Ascending aorta (tissue), 2 donors: ENCODE data around the gene SMAD9. TPM values are rescaled to one million over a fixed set of nuclear protein-coding genes. Genes with fewer than 3 reads are reported as not detected.

Experiments used
- DNase-seq, 2 donors: peaks; one replicate each; pipeline ENCODE4 v3.0.0-alpha.2; 2019; ENCODE audit warnings: low spot score in 2 of 2
- H3K27ac ChIP-seq, 2 donors: fragments of 200-600 bp; sonication (generic); one replicate each; pipeline ENCODE4 v1.5.1; 2016 to 2017; ENCODE audit warnings: mild to moderate bottlenecking in 1 of 2
- H3K27me3 ChIP-seq: fragments of 200-600 bp; sonication (generic); one replicate; pipeline ENCODE4 v1.5.1; 2017
- H3K36me3 ChIP-seq, 2 donors: fragments of 200-600 bp; sonication (generic); one replicate each; pipeline ENCODE4 v1.5.1; 2016
- H3K4me1 ChIP-seq, 2 donors: fragments of 200-600 bp; sonication (generic); one replicate each; pipeline ENCODE4 v1.5.1; 2016 to 2017; ENCODE audit warnings: mild to moderate bottlenecking in 1 of 2
- H3K4me3 ChIP-seq, 2 donors: fragments of 200-600 bp; sonication (generic); one replicate each; pipeline ENCODE4 v1.5.1; 2016 to 2017; ENCODE audit warnings: mild to moderate bottlenecking in 1 of 2
- H3K9me3 ChIP-seq, 2 donors: fragments of 200-600 bp; sonication (generic); one replicate each; pipeline ENCODE4 v1.5.1; 2016
- CTCF ChIP-seq, 3 experiments: fragments of 200-600 bp in 2 of 3; fragments of 450-650 bp in 1 of 3; sonication (generic) in 2 of 3; IDR thresholded peaks; one replicate each; pipeline ENCODE4 v1.5.1; 2016 to 2019; ENCODE audit warnings: antibody characterized with exemption in 3 of 3, mild to moderate bottlenecking in 1 of 3, moderate library complexity in 1 of 3
- intact Hi-C: fragments of 100-400 bp; cut with DNase I; formaldehyde crosslinking; loops from one replicate; pipeline ENCODE4 v1.15.1; 2023
- total RNA-seq: library from RNA; depleted of rRNA; stranded (reverse); fragments of >200 nt; gene quantifications from one replicate; pipeline ENCODE4 v1.1.0, GENCODE V29; 2016

Gene SMAD9
- total RNA-seq, 1 donor from 2014 or later = 24.5 TPM

GRCh38 chr13:36921631-36922301 lies 1.7 kb upstream of the SMAD9 start:
- Histone ChIP-seq H3K27ac (no peak overlapping the region), H3K36me3 (no peaks in the 10 kb centered on the region), H3K9me3 (no peaks in the 10 kb centered on the region), H3K4me3 (no peak overlapping the region), H3K4me1 (peaks cover 0 to 15% of the 10 kb centered on the region in 2 donors), H3K27me3 (no peaks in the 10 kb centered on the region)
- no peak for TF ChIP-seq CTCF (IDR thresholded peaks at IDR 0.05)
- intact Hi-C loops = loop anchor here (2.0 kb wide), 1 partner anchor 103 kb away; the partner anchor contains the start of gene RFXAP
- DNase-seq = no peak

- Histone ChIP-seq H3K27me3 (no peaks in the 10 kb centered on the region), H3K4me3 (peak overlapping the region; percentile 81 to 87), H3K27ac (peak overlapping the region; percentile 88 to 89), H3K4me1 (peaks cover 0 to 15% of the 10 kb centered on the region in 2 donors), H3K9me3 (no peaks in the 10 kb centered on the region), H3K36me3 (no peaks in the 10 kb centered on the region)
- no peak for TF ChIP-seq CTCF (IDR thresholded peaks at IDR 0.05)
- no peak for DNase-seq
- intact Hi-C loops = loop anchor here (1.0 to 2.0 kb wide), 2 partner anchors 79 to 102 kb away; partner anchors contain the start of genes ALG5 and RFXAP
Observed at GRCh38 chr13:36920616-36921185, 663 bp upstream of the SMAD9 start.

- H3K27ac ChIP-seq = peak overlapping the region; percentile 88 to 89
- no peaks in the 10 kb centered on the region for H3K36me3 ChIP-seq
- no peak for TF ChIP-seq CTCF (IDR thresholded peaks at IDR 0.05)
- intact Hi-C loops = loop anchor here (5.0 kb wide), 1 partner anchor 57 kb away; no protein-coding TSS in a partner anchor
- peaks cover 0 to 15% of the 10 kb centered on the region in 2 donors for H3K4me1 ChIP-seq
- H3K27me3 ChIP-seq = no peaks in the 10 kb centered on the region
- peak overlapping the region; percentile 81 to 87 for H3K4me3 ChIP-seq
- DNase-seq = peak in 1 of 2 donors; percentile 76
- H3K9me3 ChIP-seq = no peaks in the 10 kb centered on the region
Observed at GRCh38 chr13:36919171-36919832, 736 bp downstream of the SMAD9 start.

- peak overlapping the region; percentile 88 to 89 for H3K27ac ChIP-seq
- no peaks in the 10 kb centered on the region for H3K27me3 ChIP-seq
- no peaks in the 10 kb centered on the region for H3K9me3 ChIP-seq
- peak overlapping the region; percentile 81 to 87 for H3K4me3 ChIP-seq
- no peak for DNase-seq
- TF ChIP-seq CTCF (IDR thresholded peaks at IDR 0.05) = no peak
- no peaks in the 10 kb centered on the region for H3K36me3 ChIP-seq
- intact Hi-C loops = loop anchor here (5.0 kb wide), 1 partner anchor 56 kb away; no protein-coding TSS in a partner anchor
- H3K4me1 ChIP-seq = peaks cover 0 to 15% of the 10 kb centered on the region in 2 donors
Observed at GRCh38 chr13:36918246-36919131, 1.5 kb downstream of the SMAD9 start.

GRCh38 chr13:36917311-36917710 lies 2.7 kb downstream of the SMAD9 start:
- peak overlapping the region; percentile 8 to 87 for H3K4me3 ChIP-seq
- no peak for TF ChIP-seq CTCF (IDR thresholded peaks at IDR 0.05)
- peaks cover 0 to 25% of the 10 kb centered on the region in 2 donors for H3K4me1 ChIP-seq
- H3K27ac ChIP-seq = peak overlapping the region in 1 of 2 donors; percentile 88
- no peaks in the 10 kb centered on the region for H3K27me3 ChIP-seq
- no peaks in the 10 kb centered on the region for H3K36me3 ChIP-seq
- H3K9me3 ChIP-seq = no peaks in the 10 kb centered on the region
- intact Hi-C loops = loop anchor here (5.0 kb wide), 1 partner anchor 55 kb away; no protein-coding TSS in a partner anchor
- DNase-seq = no peak
